ENCODE measurements around the gene IQCF5.

IQCF5 gene

GRCh38 chr3:51897391-51897790, 22.0 kb upstream of the IQCF5 start:
- TF ChIP-seq, protein P1, sequence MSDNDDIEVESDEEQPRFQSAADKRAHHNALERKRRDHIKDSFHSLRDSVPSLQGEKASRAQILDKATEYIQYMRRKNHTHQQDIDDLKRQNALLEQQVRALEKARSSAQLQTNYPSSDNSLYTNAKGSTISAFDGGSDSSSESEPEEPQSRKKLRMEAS (IDR thresholded peaks at IDR 0.05; ENCODE audit: low read depth, low read length): no peak
- no peak for TF ChIP-seq POLR2A (IDR thresholded peaks at IDR 0.05; ENCODE audit: extremely low read depth, insufficient read length)
- no peak overlapping the region for H3K4me3 ChIP-seq (ENCODE audit: low read depth, low read length)

GRCh38 chr3:51896607-51897305, 21.4 kb upstream of the IQCF5 start:
- TF ChIP-seq, protein P2, sequence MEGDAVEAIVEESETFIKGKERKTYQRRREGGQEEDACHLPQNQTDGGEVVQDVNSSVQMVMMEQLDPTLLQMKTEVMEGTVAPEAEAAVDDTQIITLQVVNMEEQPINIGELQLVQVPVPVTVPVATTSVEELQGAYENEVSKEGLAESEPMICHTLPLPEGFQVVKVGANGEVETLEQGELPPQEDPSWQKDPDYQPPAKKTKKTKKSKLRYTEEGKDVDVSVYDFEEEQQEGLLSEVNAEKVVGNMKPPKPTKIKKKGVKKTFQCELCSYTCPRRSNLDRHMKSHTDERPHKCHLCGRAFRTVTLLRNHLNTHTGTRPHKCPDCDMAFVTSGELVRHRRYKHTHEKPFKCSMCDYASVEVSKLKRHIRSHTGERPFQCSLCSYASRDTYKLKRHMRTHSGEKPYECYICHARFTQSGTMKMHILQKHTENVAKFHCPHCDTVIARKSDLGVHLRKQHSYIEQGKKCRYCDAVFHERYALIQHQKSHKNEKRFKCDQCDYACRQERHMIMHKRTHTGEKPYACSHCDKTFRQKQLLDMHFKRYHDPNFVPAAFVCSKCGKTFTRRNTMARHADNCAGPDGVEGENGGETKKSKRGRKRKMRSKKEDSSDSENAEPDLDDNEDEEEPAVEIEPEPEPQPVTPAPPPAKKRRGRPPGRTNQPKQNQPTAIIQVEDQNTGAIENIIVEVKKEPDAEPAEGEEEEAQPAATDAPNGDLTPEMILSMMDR (IDR thresholded peaks at IDR 0.05; ENCODE audit: low read depth, low read length): no peak
- TF ChIP-seq POLR2A (IDR thresholded peaks at IDR 0.05; ENCODE audit: extremely low read depth, insufficient read length) (no peak), MYC (IDR thresholded peaks at IDR 0.05; ENCODE audit: low read depth, low read length) (no peak)
- TF ChIP-seq, protein P1 (IDR thresholded peaks at IDR 0.05; ENCODE audit: low read depth, low read length): no peak
- DNase-seq (ENCODE audit: low read depth): no peak
- no peak overlapping the region for H3K4me3 ChIP-seq (ENCODE audit: low read depth, low read length)

More at GRCh38 chr3:51897391-51897790, 22.0 kb upstream of the IQCF5 start:
- no peak for DNase-seq (ENCODE audit: low read depth)

DNA sequence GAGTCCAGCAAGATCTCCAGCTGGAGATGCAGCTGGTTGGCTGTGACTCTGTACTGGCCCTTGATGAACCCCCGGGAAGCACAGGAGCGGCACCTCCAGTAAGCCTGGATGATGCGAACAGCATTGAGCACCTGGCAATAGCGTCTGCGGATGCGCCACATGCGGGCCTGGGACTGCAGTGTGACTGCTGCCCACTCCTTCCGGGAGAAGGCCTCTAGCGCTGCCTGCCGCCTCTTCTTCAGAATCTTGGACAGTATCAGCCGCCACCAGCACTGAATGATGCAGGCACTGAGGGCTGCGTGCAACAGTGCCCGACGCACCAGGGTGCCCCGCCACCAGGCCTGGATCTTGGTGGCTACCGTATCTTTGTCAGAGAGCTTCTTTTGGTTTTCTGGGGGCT, 19.5 kb upstream of the IQCF5 start:
- no peak for TF ChIP-seq MYC (IDR thresholded peaks at IDR 0.05; ENCODE audit: low read depth, low read length)
- DNase-seq (ENCODE audit: low read depth): no peak
- no peak overlapping the region for H3K4me3 ChIP-seq (ENCODE audit: low read depth, low read length)

DNA sequence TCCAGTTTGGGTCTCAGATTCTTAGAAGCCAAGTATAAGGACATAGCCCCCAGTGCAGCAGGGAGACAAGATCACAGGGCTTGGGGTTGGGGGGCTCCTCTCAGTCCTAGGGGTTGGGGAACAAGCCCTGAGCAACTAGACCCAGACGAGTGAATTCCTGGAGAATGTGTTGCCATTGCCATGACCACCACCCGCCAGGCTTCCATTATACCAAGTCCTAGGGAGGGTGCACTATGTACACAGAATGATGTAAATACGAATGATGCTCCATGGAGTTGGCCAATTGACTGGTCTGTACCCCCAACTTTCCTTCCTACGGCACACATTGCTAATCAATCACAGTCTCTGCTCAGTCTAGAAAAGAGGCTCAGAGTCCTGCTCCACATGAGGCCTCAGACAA, 19.0 kb upstream of the IQCF5 start:
- no peak for DNase-seq (ENCODE audit: low read depth)
- no peak overlapping the region for H3K4me3 ChIP-seq (ENCODE audit: low read depth, low read length)
- TF ChIP-seq POLR2A (IDR thresholded peaks at IDR 0.05; ENCODE audit: extremely low read depth, insufficient read length) (no peak), MYC (IDR thresholded peaks at IDR 0.05; ENCODE audit: low read depth, low read length) (no peak)
- TF ChIP-seq, protein P2 (IDR thresholded peaks at IDR 0.05; ENCODE audit: low read depth, low read length): no peak
- TF ChIP-seq, protein P1 (IDR thresholded peaks at IDR 0.05; ENCODE audit: low read depth, low read length): no peak

DNA sequence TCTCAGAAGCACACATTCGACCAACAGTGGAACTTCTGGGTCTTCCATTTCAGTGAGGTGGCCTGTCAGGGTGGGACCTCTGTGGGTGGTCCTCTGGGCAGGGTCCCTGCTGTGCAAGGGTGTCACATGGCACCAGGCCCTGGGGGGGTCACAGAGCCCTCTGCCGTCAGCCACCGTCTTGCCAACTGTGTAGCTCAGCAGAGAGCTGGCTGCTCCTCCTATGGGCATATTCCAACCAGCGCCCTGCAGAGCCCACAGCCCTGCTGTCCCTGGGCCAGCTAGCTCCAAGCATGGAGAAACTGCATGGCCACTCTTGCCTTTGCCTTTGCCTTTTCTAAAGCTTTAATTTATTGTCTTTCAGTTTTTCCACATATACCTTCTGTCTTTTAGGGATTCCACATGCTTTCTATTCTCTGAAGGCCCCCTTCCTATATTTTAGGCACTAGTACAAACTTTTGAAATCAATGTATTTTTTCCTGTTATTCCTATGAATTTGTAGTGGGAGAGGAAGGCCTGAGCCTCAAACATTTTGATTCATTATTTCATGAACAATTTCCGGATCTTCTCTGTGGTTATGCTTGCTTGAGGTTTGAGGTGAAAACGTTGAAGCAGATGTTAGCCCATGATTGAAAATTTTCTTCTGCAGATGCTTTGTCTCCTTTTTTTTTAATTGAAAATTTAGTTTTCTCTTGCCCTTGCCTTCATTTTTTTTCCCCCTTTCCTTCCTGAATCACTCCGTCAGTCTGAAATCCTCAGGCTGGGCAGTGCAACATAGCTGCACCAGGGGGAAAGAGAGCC, 16.0 kb upstream of the IQCF5 start:
- no peak for DNase-seq (ENCODE audit: low read depth)
- H3K4me3 ChIP-seq (ENCODE audit: low read depth, low read length): no peak overlapping the region
- TF ChIP-seq POLR2A (IDR thresholded peaks at IDR 0.05; ENCODE audit: extremely low read depth, insufficient read length) (no peak), MYC (IDR thresholded peaks at IDR 0.05; ENCODE audit: low read depth, low read length) (no peak)
- TF ChIP-seq, protein P2 (IDR thresholded peaks at IDR 0.05; ENCODE audit: low read depth, low read length): no peak
- TF ChIP-seq, protein P1 (IDR thresholded peaks at IDR 0.05; ENCODE audit: low read depth, low read length): no peak

DNA sequence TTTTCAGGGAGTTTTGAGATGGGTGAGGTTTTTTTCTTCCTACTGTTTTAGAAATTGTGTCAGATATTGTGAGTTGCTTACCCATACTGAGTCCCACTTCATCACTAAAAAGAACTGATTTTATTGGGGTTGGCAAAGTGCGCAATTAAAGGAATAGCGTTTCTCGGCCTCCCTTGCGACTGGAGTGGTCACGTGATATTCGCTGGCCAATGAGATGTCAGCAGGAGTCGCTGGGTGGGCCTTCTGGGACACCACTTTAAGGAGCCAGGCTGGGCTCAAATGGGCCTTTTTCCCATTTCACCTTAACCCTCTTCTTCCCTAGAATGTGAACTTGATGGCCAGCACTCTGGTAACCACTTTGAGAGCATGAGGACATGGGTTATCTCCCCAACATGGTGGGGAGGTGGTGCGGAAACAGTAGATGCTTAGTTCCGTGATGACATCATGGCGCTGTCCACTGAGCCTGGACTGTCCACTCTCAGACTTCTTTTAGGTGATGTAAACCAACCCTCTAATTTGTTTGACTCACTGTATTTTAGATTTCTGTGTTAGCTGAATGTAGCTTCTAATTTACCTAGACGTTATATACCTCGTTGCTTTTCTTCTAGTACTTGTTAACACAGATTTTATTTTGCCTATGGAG, 13.2 kb upstream of the IQCF5 start:
- DNase-seq (ENCODE audit: low read depth): no peak
- no peak for TF ChIP-seq MYC (IDR thresholded peaks at IDR 0.05; ENCODE audit: low read depth, low read length)
- TF ChIP-seq, protein P1 (IDR thresholded peaks at IDR 0.05; ENCODE audit: low read depth, low read length): no peak
- TF ChIP-seq, protein P2 (IDR thresholded peaks at IDR 0.05; ENCODE audit: low read depth, low read length): no peak
- TF ChIP-seq POLR2A (IDR thresholded peaks at IDR 0.05; ENCODE audit: extremely low read depth, insufficient read length): no peak
- no peak overlapping the region for H3K4me3 ChIP-seq (ENCODE audit: low read depth, low read length)

Data from NB4 (cell line).